ENCODE measurements around the gene CELF4.

The CELF4 gene

GRCh38 chr18:37457341-37457740 lies 108.3 kb downstream of the CELF4 start:
- no peak for DNase-seq

GRCh38 chr18:37456873-37457272 lies 108.7 kb downstream of the CELF4 start:
- no peak for DNase-seq

GRCh38 chr18:37456395-37456794 lies 109.2 kb downstream of the CELF4 start:
- no peak for DNase-seq

- DNase-seq = no peak
These were observed 111.8 kb downstream of the CELF4 start for GRCh38 chr18:37453752-37454151.

- DNase-seq = no peak
These were observed 112.8 kb downstream of the CELF4 start for GRCh38 chr18:37452682-37453385.

GRCh38 chr18:37452015-37452414 lies 113.6 kb downstream of the CELF4 start:
- DNase-seq = no peak

DNA sequence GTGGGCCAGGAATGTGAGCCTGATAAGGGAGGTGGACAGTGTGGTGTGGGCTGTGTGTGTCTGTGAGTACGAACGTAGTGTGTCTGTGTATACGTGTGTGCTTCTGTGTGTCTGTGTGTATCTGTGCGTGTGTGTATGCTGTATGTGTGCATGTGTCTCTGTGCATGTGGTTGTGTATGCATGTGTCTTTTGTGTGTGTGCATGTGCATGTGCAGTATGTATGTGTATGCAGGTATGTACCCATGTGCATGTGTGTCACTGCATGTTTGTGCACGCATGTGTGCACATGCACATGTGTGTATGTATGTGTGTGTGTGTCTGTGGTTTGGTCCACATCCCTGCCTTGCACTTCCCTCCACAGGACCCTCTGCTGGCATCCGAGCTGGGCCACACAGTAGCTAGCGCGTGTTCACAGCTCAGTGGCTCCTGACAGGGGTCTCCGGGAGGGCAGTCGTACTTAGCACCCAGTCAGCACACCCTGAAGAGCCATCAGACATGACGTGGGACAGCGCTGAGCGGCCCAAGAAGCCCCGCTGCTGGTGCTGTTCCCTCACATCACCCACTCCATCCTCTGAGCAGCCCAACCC lies 114.3 kb downstream of the CELF4 start:
- DNase-seq = no peak

- DNase-seq = no peak
These were observed 115.0 kb downstream of the CELF4 start for GRCh38 chr18:37450434-37451132.

GRCh38 chr18:37449618-37450017 lies 116.0 kb downstream of the CELF4 start:
- DNase-seq = no peak

GRCh38 chr18:37448946-37449345 lies 116.7 kb downstream of the CELF4 start:
- no peak for DNase-seq

- no peak for DNase-seq
These were observed 117.4 kb downstream of the CELF4 start for GRCh38 chr18:37447962-37448888.

- no peak for DNase-seq
These were observed 119.8 kb downstream of the CELF4 start for GRCh38 chr18:37445836-37446235.

DNA sequence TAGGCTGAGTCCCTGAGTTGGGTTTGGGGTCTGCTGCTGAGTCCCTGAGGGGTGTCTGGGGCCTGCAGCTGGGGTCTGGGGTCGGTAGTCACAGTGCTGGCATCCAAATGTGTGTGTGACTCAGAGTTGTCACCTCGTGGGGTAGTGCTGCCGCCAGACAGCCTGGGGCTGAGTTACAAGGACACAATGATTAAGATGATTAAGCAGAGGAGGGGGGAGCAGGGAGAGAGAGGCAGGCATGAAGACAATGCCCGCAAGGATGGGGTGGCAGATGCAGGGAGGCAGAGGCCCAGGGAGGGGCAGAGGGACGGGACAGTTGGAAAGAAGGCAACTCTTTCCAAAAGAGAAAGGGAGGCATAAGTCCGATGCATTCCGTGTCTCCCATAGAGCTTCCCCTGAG lies 120.2 kb downstream of the CELF4 start:
- no peak for DNase-seq

DNA sequence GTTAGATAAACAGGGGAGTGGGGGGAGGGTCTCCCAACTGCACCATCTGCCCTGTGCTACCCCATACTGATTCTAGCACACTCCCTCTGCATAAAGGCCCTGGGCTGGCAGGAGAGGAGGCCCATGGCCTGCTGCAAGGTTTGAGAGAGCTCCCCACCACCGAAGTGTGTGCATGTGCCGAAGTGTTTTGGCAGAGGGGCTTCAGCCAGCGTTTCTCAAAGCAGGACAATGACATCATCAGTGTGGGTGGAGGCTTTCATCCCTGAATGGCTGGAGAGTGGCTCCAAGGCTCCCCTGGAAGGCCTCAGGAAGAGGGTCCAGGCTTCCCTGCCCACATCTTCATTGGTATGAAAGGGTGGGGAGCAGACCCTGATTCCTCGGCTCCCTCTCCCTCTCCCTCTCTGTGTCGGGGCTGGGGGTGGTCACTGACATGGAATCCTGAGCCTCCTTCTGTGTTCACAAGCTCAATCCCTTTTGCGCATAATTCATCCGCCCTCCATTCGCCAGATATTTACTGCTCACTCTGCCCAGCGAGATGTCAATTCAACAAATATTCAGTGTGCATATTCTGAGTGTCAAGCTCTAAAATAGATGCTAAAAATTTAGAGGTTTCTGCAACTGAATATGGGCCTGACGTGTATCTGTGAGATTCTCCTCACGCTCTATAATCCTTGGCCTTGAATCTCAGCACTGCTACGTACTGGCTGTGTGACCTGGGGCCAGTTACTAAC lies 122.1 kb downstream of the CELF4 start:
- DNase-seq = no peak

DNA sequence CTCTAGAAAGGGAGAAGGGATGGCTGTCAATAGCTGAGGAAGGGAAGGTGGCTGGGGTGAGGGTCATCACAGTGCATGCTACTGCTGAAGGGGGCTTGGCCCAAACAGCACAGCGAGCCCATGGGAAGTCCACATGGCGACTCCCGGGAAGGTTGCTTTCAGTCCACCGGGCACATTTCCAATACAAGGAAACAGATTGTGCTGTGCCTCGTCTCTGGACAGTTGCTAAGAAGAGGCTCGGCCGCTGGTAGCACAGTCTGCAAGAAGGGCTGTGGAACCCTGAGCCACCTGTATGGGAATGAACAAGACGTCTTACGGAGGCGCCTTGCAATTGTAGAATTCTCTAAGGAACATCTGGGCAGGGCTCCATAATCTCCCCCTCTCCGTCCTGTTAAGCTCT lies 123.1 kb downstream of the CELF4 start:
- no peak for DNase-seq

- no peak for DNase-seq
These were observed 123.8 kb downstream of the CELF4 start for GRCh38 chr18:37441821-37442220.

- no peak for DNase-seq
These were observed 125.4 kb downstream of the CELF4 start for GRCh38 chr18:37440206-37440605.

GRCh38 chr18:37438417-37439180 lies 127.0 kb downstream of the CELF4 start:
- no peak for DNase-seq

DNA sequence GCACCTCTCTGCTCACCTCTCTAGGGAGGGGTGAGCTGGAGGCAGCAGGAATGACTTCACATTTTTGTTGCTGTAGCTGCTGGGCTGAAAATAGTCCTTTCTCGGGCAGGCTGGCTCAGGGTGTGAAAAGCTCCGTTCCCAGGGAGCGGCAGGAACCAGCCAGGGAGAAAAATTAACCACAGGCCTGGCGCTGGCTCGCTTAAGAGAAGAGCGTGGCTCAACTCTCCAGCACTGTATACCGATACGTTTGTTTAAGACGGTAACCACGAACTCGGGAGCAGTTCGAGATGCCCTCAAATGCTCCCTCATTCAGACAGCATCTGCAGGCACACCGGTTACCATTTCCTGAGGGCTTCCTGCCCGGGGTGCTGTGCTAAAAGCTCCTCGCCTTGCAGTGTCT lies 129.6 kb downstream of the CELF4 start:
- DNase-seq = no peak

DNA sequence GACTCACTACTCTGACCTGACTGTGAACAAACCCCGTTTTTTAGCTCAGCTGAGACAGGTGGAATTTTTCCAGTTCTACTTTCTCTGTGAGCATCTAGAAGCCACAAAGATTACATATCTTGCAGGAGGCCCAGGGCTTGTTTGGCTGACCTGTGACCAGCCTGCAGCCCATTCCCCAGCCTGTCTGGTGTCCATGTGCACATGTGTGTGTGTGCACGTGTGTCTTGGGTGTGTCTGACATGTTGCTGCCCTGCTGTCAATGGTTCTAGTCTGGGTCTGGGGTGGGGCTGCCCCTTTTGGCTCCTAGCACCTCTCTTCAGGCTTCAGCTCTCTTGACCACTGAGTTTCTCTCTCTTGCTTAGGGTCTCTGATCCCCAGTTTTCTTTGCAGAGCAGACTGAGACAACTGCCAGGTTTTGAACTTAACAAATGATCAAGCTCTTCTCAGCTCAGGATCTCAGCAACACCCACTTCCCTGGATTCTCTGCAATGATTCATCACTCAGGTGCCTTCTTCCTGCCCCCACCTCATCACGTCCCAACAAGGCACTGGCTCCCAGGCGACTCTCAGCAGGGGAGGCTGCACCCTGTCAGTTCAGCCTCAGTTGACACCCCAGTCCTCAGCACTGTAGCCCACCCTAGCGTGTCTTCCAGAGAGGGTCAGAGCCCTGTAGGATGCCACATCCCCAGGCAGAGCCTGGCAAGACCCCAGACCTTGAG lies 130.3 kb downstream of the CELF4 start:
- no peak for DNase-seq
